ENCODE measurements around the gene CCDC12. TPM values are rescaled to one million over a fixed set of nuclear protein-coding genes. Genes with fewer than 3 reads are reported as not detected.
A peak's percentile ranks its signal among the peaks of the same experiment; 100 is the strongest.

The CCDC12 gene
- total RNA-seq, 1 donor from 2014 or later = 66.2 TPM

- Mint-ChIP-seq H3K4me3 (no peak overlapping the region), H3K9me3 (no peaks in the 10 kb centered on the region), H3K36me3 (ENCODE audit: low read depth) (peaks cover 42% of the 10 kb centered on the region), H3K4me1 (peaks cover 48% of the 10 kb centered on the region), H3K27ac (no peak overlapping the region), H3K27me3 (no peaks in the 10 kb centered on the region)
- DNase-seq = no peak
- intact Hi-C loops (cut with micrococcal nuclease) = loop anchor here (5.0 kb wide), 1 partner anchor 38 kb away; no protein-coding TSS in a partner anchor
Measured at GRCh38 chr3:46934072-46934471, 42.5 kb downstream of the CCDC12 start.

GRCh38 chr3:46933261-46933660 lies 43.3 kb downstream of the CCDC12 start:
- no peak for DNase-seq
- H3K27ac Mint-ChIP-seq = peak overlapping the region; percentile 9
- no peaks in the 10 kb centered on the region for H3K27me3 Mint-ChIP-seq
- H3K4me1 Mint-ChIP-seq = peaks cover 51% of the 10 kb centered on the region
- peaks cover 45% of the 10 kb centered on the region for H3K36me3 Mint-ChIP-seq (ENCODE audit: low read depth)
- intact Hi-C loops (cut with micrococcal nuclease) = loop anchor here (5.0 kb wide), 1 partner anchor 39 kb away; no protein-coding TSS in a partner anchor
- peaks cover 5% of the 10 kb centered on the region for H3K9me3 Mint-ChIP-seq
- no peak overlapping the region for H3K4me3 Mint-ChIP-seq

- intact Hi-C loops (cut with micrococcal nuclease) = loop anchor here (5.0 kb wide), 1 partner anchor 40 kb away; no protein-coding TSS in a partner anchor
- H3K9me3 Mint-ChIP-seq = peaks cover 6% of the 10 kb centered on the region
- H3K27ac Mint-ChIP-seq = peak overlapping the region; percentile 86
- no peak for DNase-seq
- H3K36me3 Mint-ChIP-seq (ENCODE audit: low read depth) = peaks cover 44% of the 10 kb centered on the region
- H3K27me3 Mint-ChIP-seq = no peaks in the 10 kb centered on the region
- no peak overlapping the region for H3K4me3 Mint-ChIP-seq
- peaks cover 51% of the 10 kb centered on the region for H3K4me1 Mint-ChIP-seq
Measured at GRCh38 chr3:46932455-46933225, 43.9 kb downstream of the CCDC12 start.

GRCh38 chr3:46931631-46932331 lies 44.8 kb downstream of the CCDC12 start:
- H3K27ac Mint-ChIP-seq = peak overlapping the region; percentile 86
- H3K36me3 Mint-ChIP-seq (ENCODE audit: low read depth) = peaks cover 48% of the 10 kb centered on the region
- DNase-seq = no peak
- intact Hi-C loops (cut with micrococcal nuclease) = loop anchor here (2.0 to 5.0 kb wide), 2 partner anchors 17 to 41 kb away; no protein-coding TSS in a partner anchor
- H3K9me3 Mint-ChIP-seq = peaks cover 6% of the 10 kb centered on the region
- H3K4me3 Mint-ChIP-seq = peak overlapping the region; percentile 43
- H3K4me1 Mint-ChIP-seq = peaks cover 59% of the 10 kb centered on the region
- H3K27me3 Mint-ChIP-seq = no peaks in the 10 kb centered on the region

- Mint-ChIP-seq H3K36me3 (ENCODE audit: low read depth) (peaks cover 43% of the 10 kb centered on the region), H3K4me1 (peaks cover 58% of the 10 kb centered on the region), H3K27ac (peak overlapping the region; percentile 86), H3K27me3 (no peaks in the 10 kb centered on the region), H3K4me3 (no peak overlapping the region), H3K9me3 (peaks cover 6% of the 10 kb centered on the region)
- no peak for DNase-seq
- intact Hi-C loops (cut with micrococcal nuclease) = loop anchor here (2.0 to 5.0 kb wide), 2 partner anchors 18 to 41 kb away; no protein-coding TSS in a partner anchor
Measured at GRCh38 chr3:46930945-46931403, 45.6 kb downstream of the CCDC12 start.

- H3K27me3 Mint-ChIP-seq = no peaks in the 10 kb centered on the region
- no peak overlapping the region for H3K4me3 Mint-ChIP-seq
- H3K27ac Mint-ChIP-seq = peak overlapping the region; percentile 86
- H3K36me3 Mint-ChIP-seq (ENCODE audit: low read depth) = peaks cover 43% of the 10 kb centered on the region
- intact Hi-C loops (cut with micrococcal nuclease) = loop anchor here (2.0 to 5.0 kb wide), 2 partner anchors 18 to 42 kb away; no protein-coding TSS in a partner anchor
- peaks cover 57% of the 10 kb centered on the region for H3K4me1 Mint-ChIP-seq
- peaks cover 6% of the 10 kb centered on the region for H3K9me3 Mint-ChIP-seq
- DNase-seq = no peak
Measured at GRCh38 chr3:46930166-46930944, 46.2 kb downstream of the CCDC12 start.

- no peaks in the 10 kb centered on the region for H3K27me3 Mint-ChIP-seq
- DNase-seq = no peak
- H3K4me1 Mint-ChIP-seq = peaks cover 54% of the 10 kb centered on the region
- no peak overlapping the region for H3K4me3 Mint-ChIP-seq
- H3K27ac Mint-ChIP-seq = peak overlapping the region; percentile 59
- peaks cover 6% of the 10 kb centered on the region for H3K9me3 Mint-ChIP-seq
- intact Hi-C loops (cut with micrococcal nuclease) = loop anchor here (5.0 kb wide), 1 partner anchor 88 kb away; no protein-coding TSS in a partner anchor
- peaks cover 42% of the 10 kb centered on the region for H3K36me3 Mint-ChIP-seq (ENCODE audit: low read depth)
Measured at GRCh38 chr3:46929324-46929723, 47.2 kb downstream of the CCDC12 start.

- intact Hi-C loops (cut with micrococcal nuclease) = loop anchor here (5.0 kb wide), 1 partner anchor 89 kb away; no protein-coding TSS in a partner anchor
- DNase-seq = no peak
- peaks cover 6% of the 10 kb centered on the region for H3K9me3 Mint-ChIP-seq
- peak overlapping the region; percentile 63 for H3K27ac Mint-ChIP-seq
- peak overlapping the region; percentile 39 for H3K4me3 Mint-ChIP-seq
- H3K4me1 Mint-ChIP-seq = peaks cover 54% of the 10 kb centered on the region
- no peaks in the 10 kb centered on the region for H3K27me3 Mint-ChIP-seq
- peaks cover 49% of the 10 kb centered on the region for H3K36me3 Mint-ChIP-seq (ENCODE audit: low read depth)
Measured at GRCh38 chr3:46928282-46928681, 48.3 kb downstream of the CCDC12 start.

GRCh38 chr3:46927718-46928073 lies 48.8 kb downstream of the CCDC12 start:
- no peak overlapping the region for H3K4me3 Mint-ChIP-seq
- peaks cover 6% of the 10 kb centered on the region for H3K9me3 Mint-ChIP-seq
- peaks cover 55% of the 10 kb centered on the region for H3K36me3 Mint-ChIP-seq (ENCODE audit: low read depth)
- no peaks in the 10 kb centered on the region for H3K27me3 Mint-ChIP-seq
- H3K4me1 Mint-ChIP-seq = peaks cover 57% of the 10 kb centered on the region
- no peak for DNase-seq
- H3K27ac Mint-ChIP-seq = no peak overlapping the region
- intact Hi-C loops (cut with micrococcal nuclease) = loop anchor here (5.0 kb wide), 1 partner anchor 90 kb away; no protein-coding TSS in a partner anchor

- Mint-ChIP-seq H3K4me3 (peak overlapping the region; percentile 78), H3K9me3 (peaks cover 6% of the 10 kb centered on the region), H3K4me1 (peaks cover 51% of the 10 kb centered on the region), H3K27ac (peak overlapping the region; percentile 86), H3K27me3 (no peaks in the 10 kb centered on the region), H3K36me3 (ENCODE audit: low read depth) (peaks cover 59% of the 10 kb centered on the region)
- peak; percentile 72 for DNase-seq
- intact Hi-C loops (cut with micrococcal nuclease) = loop anchor here (5.0 kb wide), 1 partner anchor 90 kb away; no protein-coding TSS in a partner anchor
Measured at GRCh38 chr3:46926871-46927717, 49.5 kb downstream of the CCDC12 start.

GRCh38 chr3:46926447-46926846 lies 50.1 kb downstream of the CCDC12 start:
- intact Hi-C loops (cut with micrococcal nuclease) = loop anchor here (5.0 kb wide), 1 partner anchor 91 kb away; no protein-coding TSS in a partner anchor
- peaks cover 44% of the 10 kb centered on the region for H3K4me1 Mint-ChIP-seq
- H3K36me3 Mint-ChIP-seq (ENCODE audit: low read depth) = peaks cover 60% of the 10 kb centered on the region
- H3K27ac Mint-ChIP-seq = peak overlapping the region; percentile 86
- no peak overlapping the region for H3K4me3 Mint-ChIP-seq
- DNase-seq = no peak
- H3K27me3 Mint-ChIP-seq = no peaks in the 10 kb centered on the region
- H3K9me3 Mint-ChIP-seq = peaks cover 6% of the 10 kb centered on the region

- Mint-ChIP-seq H3K4me1 (peaks cover 40% of the 10 kb centered on the region), H3K9me3 (peaks cover 6% of the 10 kb centered on the region), H3K27ac (peak overlapping the region; percentile 30), H3K4me3 (no peak overlapping the region), H3K36me3 (ENCODE audit: low read depth) (peaks cover 59% of the 10 kb centered on the region), H3K27me3 (no peaks in the 10 kb centered on the region)
- DNase-seq = no peak
- intact Hi-C loops (cut with micrococcal nuclease) = loop anchor here (5.0 kb wide), 1 partner anchor 91 kb away; no protein-coding TSS in a partner anchor
Measured at GRCh38 chr3:46926039-46926438, 50.5 kb downstream of the CCDC12 start.
